Ishikawa (cell line): ENCODE results near the gene SRPK2.

Experiments used
- CEBPB ChIP-seq: IDR thresholded peaks from 2 replicates; pipeline ENCODE4 v1.6.1; 2012
- CREB1 ChIP-seq: IDR thresholded peaks from 2 replicates; pipeline ENCODE4 v1.6.1; 2012; ENCODE audit warnings: low read depth
- EGR1 ChIP-seq: IDR thresholded peaks from 2 replicates; pipeline ENCODE4 v1.6.1; 2012
- EP300 ChIP-seq: IDR thresholded peaks from 2 replicates; pipeline ENCODE4 v1.6.1; 2012; ENCODE audit warnings: borderline replicate concordance
- MAX ChIP-seq: IDR thresholded peaks from 2 replicates; pipeline ENCODE4 v1.6.1; 2012
- REST ChIP-seq: IDR thresholded peaks from 2 replicates; pipeline ENCODE4 v1.6.1; 2012; ENCODE audit warnings: low read depth, mild to moderate bottlenecking
- TAF1 ChIP-seq: IDR thresholded peaks from 2 replicates; pipeline ENCODE4 v1.6.1; 2012; ENCODE audit warnings: low read depth, mild to moderate bottlenecking
- YY1 ChIP-seq: IDR thresholded peaks from 2 replicates; pipeline ENCODE4 v1.6.1; 2012; ENCODE audit warnings: low read depth

- TF ChIP-seq EGR1 (no peak), MAX (no peak), CREB1 (no peak), CEBPB (no peak), YY1 (no peak), TAF1 (no peak), EP300 (no peak), REST (no peak)
Observed at GRCh38 chr7:105218939-105219770, 169.6 kb downstream of the SRPK2 start.
